NCI-H526 treated with DMSO at 0.1 percent for 48 hours (cell line): ENCODE data around the gene AK3.
A peak's percentile ranks its signal among the peaks of the same experiment; 100 is the strongest.

Source experiments
- DNase-seq: peaks from one replicate; lab custom pipeline; 2025; lab: John Stamatoyannopoulos, UW

The AK3 gene

GRCh38 chr9:4748612-4749011, 7.6 kb upstream of the AK3 start:
- no peak for DNase-seq

DNA sequence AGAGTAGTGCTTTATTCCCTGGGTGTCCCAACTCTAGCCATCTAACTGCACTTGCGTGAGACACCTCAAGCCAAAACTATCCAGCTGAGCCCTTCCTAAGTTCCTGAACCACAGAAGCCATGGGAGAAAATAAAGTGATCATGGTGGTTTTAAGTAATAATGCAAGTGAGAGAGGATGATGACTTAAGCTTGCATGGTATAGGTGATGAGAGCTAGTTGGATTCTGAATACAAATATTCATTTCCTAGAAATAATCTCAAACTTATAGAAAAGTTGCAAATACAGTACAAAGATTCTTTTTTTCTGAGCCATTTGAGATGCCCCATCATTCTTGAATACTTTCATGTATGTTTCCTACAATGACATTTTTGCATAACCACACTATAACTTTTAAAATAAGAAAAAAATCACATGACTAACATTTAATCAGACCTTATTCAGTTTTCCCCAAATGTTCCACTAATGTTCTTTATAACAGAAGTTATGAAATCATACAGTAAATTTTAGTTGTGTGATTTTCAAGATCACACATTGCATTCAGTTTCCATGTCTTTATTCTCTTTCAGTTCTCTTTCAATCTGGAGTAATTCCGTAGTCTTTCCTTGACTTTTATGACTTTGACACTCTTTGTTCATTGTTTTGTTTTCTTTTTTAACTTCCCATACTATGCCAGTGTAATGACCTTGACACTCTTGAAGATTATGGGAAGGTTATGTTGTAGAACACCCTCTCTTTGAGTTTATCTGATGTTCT, 5.5 kb upstream of the AK3 start:
- DNase-seq = no peak

GRCh38 chr9:4743131-4743875, 2.3 kb upstream of the AK3 start:
- DNase-seq = no peak

- no peak for DNase-seq
Measured at GRCh38 chr9:4742246-4742645, 1.2 kb upstream of the AK3 start.

GRCh38 chr9:4741365-4742089, 525 bp upstream of the AK3 start:
- no peak for DNase-seq

GRCh38 chr9:4740388-4740637, 689 bp downstream of the AK3 start:
- DNase-seq = peak; percentile 44

DNA sequence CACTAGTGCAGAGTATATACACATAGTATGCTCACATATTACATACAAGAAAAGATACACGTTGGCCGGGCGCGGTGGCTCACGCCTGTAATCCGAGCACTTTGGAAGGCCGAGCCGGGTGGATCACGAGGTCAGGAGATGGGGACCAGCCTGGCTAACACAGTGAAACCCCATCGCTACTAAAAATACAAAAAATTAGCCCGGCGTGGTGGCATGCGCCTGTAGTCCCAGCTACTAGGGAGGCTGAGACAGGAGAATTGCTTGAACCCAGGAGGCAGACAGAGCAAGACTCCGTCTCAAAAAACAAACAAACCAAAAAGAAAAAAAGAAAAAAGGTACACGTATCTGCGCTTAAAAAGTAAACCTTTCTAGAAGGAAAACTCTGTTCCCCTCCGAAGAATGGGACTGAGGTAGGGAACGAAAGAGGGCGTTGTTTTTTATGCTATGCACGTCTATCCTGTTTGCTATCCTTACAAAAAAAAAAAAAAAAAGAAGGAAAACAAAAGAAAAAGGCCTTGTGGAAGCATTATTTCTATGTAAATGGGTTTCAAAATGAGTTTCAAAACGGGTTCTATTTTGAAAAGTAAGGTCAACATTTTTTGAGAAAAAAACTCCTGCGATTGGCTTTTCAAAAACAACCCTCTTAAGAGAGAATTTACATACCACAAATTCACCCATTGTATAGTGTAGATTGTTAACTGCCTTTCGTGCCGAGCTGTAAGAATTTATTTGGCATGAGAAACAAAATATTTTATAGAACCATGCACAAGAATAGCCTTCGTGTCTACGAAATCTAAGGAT, 1.2 kb downstream of the AK3 start:
- no peak for DNase-seq

DNA sequence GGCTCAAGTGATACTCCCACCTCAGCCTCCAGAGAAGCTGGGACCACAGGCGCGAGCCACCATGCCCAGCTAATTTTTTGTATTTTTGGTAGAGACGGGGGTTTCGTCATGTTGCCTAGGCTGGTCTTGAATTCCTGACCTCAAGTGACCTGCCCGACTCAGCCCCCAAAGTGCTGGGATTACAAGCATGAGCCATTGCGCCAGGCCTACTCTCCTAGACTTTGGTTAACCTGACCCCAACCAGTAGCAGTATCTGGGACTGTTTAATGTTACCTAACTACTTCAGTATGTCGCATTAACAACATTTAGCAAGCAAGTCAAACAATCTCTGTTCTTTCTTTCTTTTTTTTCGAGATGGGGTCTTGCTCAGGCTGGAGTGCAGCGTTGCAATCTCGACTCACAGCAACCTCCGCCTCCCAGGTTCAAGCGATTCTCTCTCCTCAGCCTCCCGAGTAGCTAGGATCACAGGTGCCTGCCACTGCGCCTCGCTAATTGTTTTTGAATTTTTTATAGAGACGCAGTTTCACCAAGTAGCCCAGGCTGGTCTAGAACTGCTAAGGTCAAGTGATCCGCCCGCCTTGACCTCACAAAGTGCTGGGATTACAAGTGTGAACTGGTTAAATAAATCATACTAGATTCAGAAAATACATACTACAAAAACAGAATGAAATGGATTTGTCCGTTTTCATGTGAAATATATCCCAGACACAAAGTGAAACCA, 2.0 kb downstream of the AK3 start:
- DNase-seq = no peak

DNA sequence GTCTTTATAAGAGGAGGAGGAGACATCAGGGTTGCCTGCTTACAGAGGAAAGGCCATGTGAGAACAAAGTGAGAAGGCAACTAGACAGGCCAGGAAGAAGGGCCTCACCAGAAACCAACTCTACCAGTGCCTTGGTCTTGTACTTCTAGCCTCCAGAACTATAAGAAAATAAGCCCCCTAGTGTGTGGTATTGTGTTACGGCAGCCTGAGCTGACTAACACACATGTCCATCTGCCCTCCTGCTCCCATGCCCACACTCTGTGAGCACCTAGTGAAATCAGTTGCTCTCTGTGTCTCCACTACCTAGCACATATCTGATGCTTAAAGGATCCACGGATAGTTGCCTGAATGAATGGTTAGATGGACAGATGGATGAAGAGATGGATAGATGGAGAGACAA, 6.9 kb downstream of the AK3 start:
- no peak for DNase-seq

DNA sequence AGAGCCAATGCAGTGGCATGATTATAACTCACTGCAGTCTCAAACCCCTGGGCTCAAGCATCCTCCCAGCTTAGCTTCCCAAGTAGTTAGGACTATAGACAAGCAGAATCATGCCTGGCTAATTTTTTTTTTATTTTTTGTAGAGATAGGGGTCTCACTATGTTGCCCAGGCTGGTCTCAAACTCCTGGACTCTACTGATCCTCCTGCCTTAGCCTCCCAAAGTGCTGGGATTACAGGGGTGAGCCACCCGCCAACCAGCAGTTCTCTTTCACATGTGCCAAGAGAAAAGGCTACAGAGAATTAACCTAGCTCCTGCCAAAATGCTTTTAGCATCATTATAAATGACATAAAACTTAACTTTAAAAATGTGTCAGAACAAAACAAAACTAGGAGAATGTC, 8.1 kb downstream of the AK3 start:
- DNase-seq = no peak

DNA sequence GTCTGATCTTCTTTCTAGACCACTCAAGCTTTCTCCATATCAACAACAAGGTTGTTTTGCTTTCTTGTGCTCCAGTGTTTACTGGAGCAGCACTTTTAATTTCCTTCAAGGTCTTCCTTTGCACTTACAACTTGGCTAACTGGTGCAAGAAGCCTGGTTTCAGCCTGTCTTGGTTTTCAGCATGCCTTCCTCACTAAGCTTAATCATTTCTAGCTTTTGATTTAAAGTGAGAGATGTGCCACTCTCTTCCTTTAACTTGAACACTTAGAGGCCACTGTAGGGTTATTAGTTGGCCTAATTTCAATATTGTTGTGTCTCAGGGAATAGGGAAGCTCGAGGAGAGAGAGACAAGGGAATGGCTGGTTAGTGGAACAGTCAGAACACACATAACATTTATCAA, 13.4 kb downstream of the AK3 start:
- DNase-seq = no peak

DNA sequence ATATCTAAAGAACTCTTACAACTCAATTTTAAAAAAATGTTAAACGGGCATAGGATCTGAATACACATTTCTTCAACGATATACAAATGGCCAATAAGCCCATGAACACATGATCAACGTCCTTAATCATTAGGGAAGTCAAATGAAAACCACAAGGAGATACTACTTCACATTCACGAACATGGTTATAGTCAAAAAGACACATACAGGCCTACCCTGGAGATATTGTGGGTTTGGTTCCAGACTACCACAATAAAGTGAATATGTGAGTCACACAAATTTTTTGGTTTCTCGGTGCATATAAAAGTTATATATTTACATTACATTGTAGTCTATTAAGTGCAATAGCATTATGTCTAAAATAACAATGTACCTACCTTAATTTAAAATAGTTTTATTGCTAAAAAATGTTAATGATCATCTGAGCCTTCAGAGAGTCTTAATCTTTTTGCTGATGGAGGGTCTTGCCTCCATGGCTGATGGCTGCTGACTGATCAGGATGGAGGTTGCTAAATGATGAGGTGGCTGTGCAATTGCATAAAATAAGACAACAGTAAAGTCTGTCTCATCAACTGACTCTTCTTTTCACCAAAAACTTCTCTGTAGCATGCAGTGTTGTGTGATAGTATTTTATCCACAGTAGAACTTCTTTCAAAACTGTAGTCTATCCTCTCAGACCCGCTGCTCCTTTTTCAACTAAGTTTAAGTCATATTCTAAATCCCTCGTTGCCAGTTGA, 15.1 kb downstream of the AK3 start:
- no peak for DNase-seq

- DNase-seq = no peak
Measured at GRCh38 chr9:4721736-4722135, 19.3 kb downstream of the AK3 start.

GRCh38 chr9:4718911-4719310, 22.1 kb downstream of the AK3 start:
- DNase-seq = no peak

DNA sequence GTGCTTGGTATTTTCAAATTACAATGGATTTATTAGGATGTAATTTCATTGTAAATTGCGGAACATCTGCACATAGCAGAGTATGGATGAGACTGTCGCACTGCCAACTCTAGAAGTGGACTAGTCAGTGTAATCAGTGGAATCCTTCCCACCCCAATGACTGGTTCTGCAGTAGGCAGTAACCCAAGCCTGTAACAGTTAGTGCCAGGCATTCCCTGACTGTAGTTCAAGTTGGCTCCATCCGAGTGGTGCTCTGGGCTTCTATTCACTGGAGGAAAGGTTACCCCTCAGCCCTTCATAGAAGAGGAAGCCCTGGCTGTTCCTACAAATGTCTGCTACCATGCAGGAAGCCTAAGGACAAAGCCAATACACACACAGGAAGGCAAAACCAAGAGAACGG, 23.2 kb downstream of the AK3 start:
- DNase-seq = no peak

DNA sequence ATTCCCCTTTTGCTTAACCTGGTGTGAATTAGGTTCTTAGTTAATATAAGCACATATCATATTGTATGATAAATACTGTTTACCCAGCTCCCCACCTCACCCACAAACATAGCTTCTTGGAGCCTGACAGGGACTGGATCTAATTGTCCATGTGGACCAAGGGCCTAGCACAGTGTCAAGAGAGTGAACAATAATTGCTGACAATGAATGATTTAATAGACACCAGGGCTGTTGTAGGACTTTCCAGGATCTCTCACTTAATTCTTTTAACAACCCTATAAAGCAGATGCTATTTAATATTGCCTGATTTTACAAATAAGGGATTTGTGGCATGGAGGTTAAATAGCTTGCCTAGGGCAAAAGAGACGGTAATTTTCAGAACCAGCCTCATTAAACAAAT, 24.8 kb downstream of the AK3 start:
- DNase-seq = no peak

- DNase-seq = no peak
Measured at GRCh38 chr9:4714266-4715016, 26.6 kb downstream of the AK3 start.

GRCh38 chr9:4713849-4714248, 27.2 kb downstream of the AK3 start:
- DNase-seq = no peak

GRCh38 chr9:4709380-4709779, 31.6 kb downstream of the AK3 start:
- no peak for DNase-seq

GRCh38 chr9:4706971-4707622, 33.9 kb downstream of the AK3 start:
- no peak for DNase-seq
